OCI-LY3 (cell line): ENCODE data around the gene RNU11.

Source experiments
- EZH2phosphoT487 ChIP-seq: fragments of 200-600 bp; shearing (Covaris generic); IDR thresholded peaks from 2 replicates; pipeline ENCODE4 v1.6.1; 2018; ENCODE audit warnings: antibody characterized with exemption, mixed run types, low read depth
- TF ChIP-seq, protein P1 (sequence below): fragments of 200-600, 300-600 bp; sonication (generic); IDR thresholded peaks from 2 replicates; pipeline ENCODE4 v1.5.1; 2014; ENCODE audit warnings: antibody characterized with exemption, low read length, low read depth

DNA sequence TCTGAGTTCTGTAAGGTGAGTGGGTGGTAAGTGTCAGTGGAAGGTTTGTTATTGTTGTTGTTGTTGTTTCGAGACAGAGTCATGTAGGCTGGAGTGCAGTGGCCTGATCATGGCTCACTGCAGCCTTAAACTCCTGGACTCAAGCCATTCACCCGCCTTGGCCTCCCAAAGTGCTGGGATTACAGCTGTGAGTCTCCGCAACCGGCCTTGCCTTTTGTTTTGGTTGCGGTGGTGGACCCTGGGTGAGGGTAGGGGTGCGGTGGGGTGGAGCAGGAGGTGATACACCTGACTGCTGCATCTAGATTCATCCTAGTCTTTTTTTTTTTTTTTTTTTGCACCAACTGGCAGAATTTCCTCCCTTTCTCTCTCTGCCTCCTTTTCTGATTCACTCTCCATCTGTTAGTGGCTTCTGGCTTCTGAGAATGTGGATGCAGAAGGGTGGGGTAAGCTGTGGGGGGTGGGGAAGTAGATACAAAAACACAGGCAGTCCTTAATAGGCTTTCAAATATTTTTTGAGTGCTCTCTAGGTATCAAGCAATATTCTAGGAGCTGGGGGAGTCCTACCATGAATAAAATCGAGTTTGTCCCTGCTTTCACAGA, 15.6 kb downstream of the RNU11 start:
- TF ChIP-seq EZH2phosphoT487, result no peak
- TF ChIP-seq, protein P1, sequence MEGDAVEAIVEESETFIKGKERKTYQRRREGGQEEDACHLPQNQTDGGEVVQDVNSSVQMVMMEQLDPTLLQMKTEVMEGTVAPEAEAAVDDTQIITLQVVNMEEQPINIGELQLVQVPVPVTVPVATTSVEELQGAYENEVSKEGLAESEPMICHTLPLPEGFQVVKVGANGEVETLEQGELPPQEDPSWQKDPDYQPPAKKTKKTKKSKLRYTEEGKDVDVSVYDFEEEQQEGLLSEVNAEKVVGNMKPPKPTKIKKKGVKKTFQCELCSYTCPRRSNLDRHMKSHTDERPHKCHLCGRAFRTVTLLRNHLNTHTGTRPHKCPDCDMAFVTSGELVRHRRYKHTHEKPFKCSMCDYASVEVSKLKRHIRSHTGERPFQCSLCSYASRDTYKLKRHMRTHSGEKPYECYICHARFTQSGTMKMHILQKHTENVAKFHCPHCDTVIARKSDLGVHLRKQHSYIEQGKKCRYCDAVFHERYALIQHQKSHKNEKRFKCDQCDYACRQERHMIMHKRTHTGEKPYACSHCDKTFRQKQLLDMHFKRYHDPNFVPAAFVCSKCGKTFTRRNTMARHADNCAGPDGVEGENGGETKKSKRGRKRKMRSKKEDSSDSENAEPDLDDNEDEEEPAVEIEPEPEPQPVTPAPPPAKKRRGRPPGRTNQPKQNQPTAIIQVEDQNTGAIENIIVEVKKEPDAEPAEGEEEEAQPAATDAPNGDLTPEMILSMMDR, result no peak
